SK-N-MC (cell line): ENCODE measurements around the gene AUTS2.

ENCODE experiments used
- EZH2 ChIP-seq: fragments of 200-600 bp; sonication (generic); IDR thresholded peaks from one replicate; pipeline ENCODE4 v1.6.1; 2017; ENCODE audit warnings: antibody characterized with exemption
- POLR2AphosphoS5 ChIP-seq: IDR thresholded peaks from 2 replicates; pipeline ENCODE4 v1.6.1; 2012; ENCODE audit warnings: mild to moderate bottlenecking, low read depth, low read length, borderline replicate concordance

DNA sequence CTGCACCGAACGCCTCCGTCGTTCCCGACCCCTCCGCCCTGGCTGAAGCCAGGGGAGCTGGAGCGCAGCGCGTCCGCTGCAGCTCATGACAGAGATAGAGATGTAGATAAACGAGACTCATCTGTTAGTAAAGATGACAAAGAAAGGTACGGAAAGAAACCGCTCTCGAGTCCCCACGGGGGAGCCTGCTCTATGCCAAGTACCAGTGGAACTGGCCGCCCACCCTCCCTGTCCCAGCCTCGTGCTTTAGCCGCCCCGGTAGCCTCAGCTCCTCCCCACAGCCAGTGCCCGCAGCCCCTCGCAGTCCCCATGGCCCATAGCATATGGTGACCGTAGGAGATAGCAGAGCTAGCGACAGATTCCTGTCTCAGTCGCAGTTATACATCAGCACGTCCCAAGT is 1189.0 kb downstream of the AUTS2 start:
- TF ChIP-seq POLR2AphosphoS5 = no peak
- TF ChIP-seq EZH2 = no peak
